HepG2 (cell line): ENCODE data around the gene WDR18. TPM values are rescaled to one million over a fixed set of nuclear protein-coding genes. Genes with fewer than 3 reads are reported as not detected.

Experiments
- NRL ChIP-seq: sonication (generic); formaldehyde crosslinking; IDR thresholded peaks from 2 replicates; pipeline ENCODE4 v1.5.0; 2020; ENCODE audit warnings: missing genetic modification reagents, mild to moderate bottlenecking, moderate library complexity, borderline replicate concordance
- PAXIP1 ChIP-seq: sonication (generic); formaldehyde crosslinking; conservative IDR thresholded peaks from 2 replicates; pipeline ENCODE4 v1.4.0; 2020; ENCODE audit warnings: mild to moderate bottlenecking, missing genetic modification reagents, moderate library complexity
- RFXANK ChIP-seq: IDR thresholded peaks from 2 replicates; pipeline ENCODE4 v1.6.1; 2016
- SIN3B ChIP-seq: fragments of 150-350 bp; IDR thresholded peaks from 2 replicates; pipeline ENCODE4 v1.6.1; 2014; ENCODE audit warnings: low read length
- SKIL ChIP-seq: sonication (generic); formaldehyde crosslinking; IDR thresholded peaks from 2 replicates; pipeline ENCODE4 v1.8.0; 2022; ENCODE audit warnings: missing genetic modification reagents, mild to moderate bottlenecking, moderate library complexity, borderline replicate concordance
- ZBTB38 ChIP-seq: sonication (generic); formaldehyde crosslinking; IDR thresholded peaks from 2 replicates; pipeline ENCODE4 v1.5.1; 2020; ENCODE audit warnings: mild to moderate bottlenecking, missing genetic modification reagents
- ZNF317 ChIP-seq: sonication (generic); formaldehyde crosslinking; IDR thresholded peaks from 2 replicates; pipeline ENCODE4 v1.5.0; 2020; ENCODE audit warnings: mild to moderate bottlenecking, missing genetic modification reagents
- ZNF468 ChIP-seq: sonication (generic); formaldehyde crosslinking; IDR thresholded peaks from 2 replicates; pipeline ENCODE4 v1.8.0; 2022; ENCODE audit warnings: mild to moderate bottlenecking, moderate library complexity, missing genetic modification reagents
- ZNF567 ChIP-seq: sonication (generic); formaldehyde crosslinking; IDR thresholded peaks from 2 replicates; pipeline ENCODE4 v1.8.1; 2023; ENCODE audit warnings: mild to moderate bottlenecking, missing genetic modification reagents, borderline replicate concordance
- ZNF678 ChIP-seq: sonication (generic); formaldehyde crosslinking; IDR thresholded peaks from 2 replicates; pipeline ENCODE4 v1.4.0; 2020; ENCODE audit warnings: mild to moderate bottlenecking, missing genetic modification reagents
- polyA plus RNA-seq, 8 experiments: library from polyadenylated mRNA; depleted of rRNA in 3 of 8; stranded (reverse) in 7 of 8; unstranded in 1 of 8; fragments of >200 nt; fragmentation: Illumina TruSeq in 4 of 8; extraction: Trizol in 4 of 8; gene quantifications; 2 replicates each; pipeline versions ENCODE4 v1.2.1 to v1.2.3, GENCODE V29; 2011 to 2016; ENCODE audit warnings: low read depth in 4 of 8, missing spikeins in 1 of 8, mixed read lengths in 1 of 8; ENCODE audit not compliant: insufficient read depth in 1 of 8
- total RNA-seq, 5 experiments: library from RNA; depleted of rRNA; stranded (reverse); fragments of >200 nt; fragmentation: Illumina TruSeq; extraction: Trizol; gene quantifications; 2 replicates each; pipeline ENCODE4 v1.2.3, GENCODE V29; 2016; ENCODE audit warnings: low read depth in 1 of 5
- TF ChIP-seq, protein P1 (sequence below): sonication (generic); formaldehyde crosslinking; IDR thresholded peaks from 2 replicates; pipeline ENCODE4 v1.4.0; 2020; ENCODE audit warnings: missing genetic modification reagents

WDR18 gene
- total and polyA plus RNA-seq, 2 of the 13 experiments (the other 11 are each of a cell fraction or from before 2014, with no cell fraction given), result 36.4 to 47.6 TPM

GRCh38 chr19:982567-983170 lies 1.5 kb upstream of the WDR18 start (continued):
- TF ChIP-seq ZNF468 (CRISPR knock-in tag), result no peak
- TF ChIP-seq ZBTB38, result peak; percentile 70
- no peak for TF ChIP-seq ZNF317
- TF ChIP-seq ZNF678 (CRISPR knock-in tag), result no peak
- TF ChIP-seq SKIL (CRISPR knock-in tag), result no peak
- no peak for TF ChIP-seq SIN3B
- TF ChIP-seq PAXIP1 (CRISPR knock-in tag), result no peak
- no peak for TF ChIP-seq NRL (CRISPR knock-in tag)
- TF ChIP-seq ZNF567, result no peak
- no peak for TF ChIP-seq RFXANK (CRISPR knock-in tag)
- TF ChIP-seq, protein P1, sequence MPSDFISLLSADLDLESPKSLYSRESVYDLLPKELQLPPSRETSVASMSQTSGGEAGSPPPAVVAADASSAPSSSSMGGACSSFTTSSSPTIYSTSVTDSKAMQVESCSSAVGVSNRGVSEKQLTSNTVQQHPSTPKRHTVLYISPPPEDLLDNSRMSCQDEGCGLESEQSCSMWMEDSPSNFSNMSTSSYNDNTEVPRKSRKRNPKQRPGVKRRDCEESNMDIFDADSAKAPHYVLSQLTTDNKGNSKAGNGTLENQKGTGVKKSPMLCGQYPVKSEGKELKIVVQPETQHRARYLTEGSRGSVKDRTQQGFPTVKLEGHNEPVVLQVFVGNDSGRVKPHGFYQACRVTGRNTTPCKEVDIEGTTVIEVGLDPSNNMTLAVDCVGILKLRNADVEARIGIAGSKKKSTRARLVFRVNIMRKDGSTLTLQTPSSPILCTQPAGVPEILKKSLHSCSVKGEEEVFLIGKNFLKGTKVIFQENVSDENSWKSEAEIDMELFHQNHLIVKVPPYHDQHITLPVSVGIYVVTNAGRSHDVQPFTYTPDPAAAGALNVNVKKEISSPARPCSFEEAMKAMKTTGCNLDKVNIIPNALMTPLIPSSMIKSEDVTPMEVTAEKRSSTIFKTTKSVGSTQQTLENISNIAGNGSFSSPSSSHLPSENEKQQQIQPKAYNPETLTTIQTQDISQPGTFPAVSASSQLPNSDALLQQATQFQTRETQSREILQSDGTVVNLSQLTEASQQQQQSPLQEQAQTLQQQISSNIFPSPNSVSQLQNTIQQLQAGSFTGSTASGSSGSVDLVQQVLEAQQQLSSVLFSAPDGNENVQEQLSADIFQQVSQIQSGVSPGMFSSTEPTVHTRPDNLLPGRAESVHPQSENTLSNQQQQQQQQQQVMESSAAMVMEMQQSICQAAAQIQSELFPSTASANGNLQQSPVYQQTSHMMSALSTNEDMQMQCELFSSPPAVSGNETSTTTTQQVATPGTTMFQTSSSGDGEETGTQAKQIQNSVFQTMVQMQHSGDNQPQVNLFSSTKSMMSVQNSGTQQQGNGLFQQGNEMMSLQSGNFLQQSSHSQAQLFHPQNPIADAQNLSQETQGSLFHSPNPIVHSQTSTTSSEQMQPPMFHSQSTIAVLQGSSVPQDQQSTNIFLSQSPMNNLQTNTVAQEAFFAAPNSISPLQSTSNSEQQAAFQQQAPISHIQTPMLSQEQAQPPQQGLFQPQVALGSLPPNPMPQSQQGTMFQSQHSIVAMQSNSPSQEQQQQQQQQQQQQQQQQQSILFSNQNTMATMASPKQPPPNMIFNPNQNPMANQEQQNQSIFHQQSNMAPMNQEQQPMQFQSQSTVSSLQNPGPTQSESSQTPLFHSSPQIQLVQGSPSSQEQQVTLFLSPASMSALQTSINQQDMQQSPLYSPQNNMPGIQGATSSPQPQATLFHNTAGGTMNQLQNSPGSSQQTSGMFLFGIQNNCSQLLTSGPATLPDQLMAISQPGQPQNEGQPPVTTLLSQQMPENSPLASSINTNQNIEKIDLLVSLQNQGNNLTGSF (CRISPR knock-in tag), result no peak
